Raji (cell line): ENCODE measurements around the gene KAT2B.
A peak's percentile ranks its signal among the peaks of the same experiment; 100 is the strongest.

ENCODE experiments used
- POLR2A ChIP-seq: IDR thresholded peaks from 2 replicates; pipeline ENCODE4 v1.6.1; 2011; ENCODE audit warnings: low read depth, low read length, control low read depth; ENCODE audit not compliant: insufficient read depth

KAT2B gene

DNA sequence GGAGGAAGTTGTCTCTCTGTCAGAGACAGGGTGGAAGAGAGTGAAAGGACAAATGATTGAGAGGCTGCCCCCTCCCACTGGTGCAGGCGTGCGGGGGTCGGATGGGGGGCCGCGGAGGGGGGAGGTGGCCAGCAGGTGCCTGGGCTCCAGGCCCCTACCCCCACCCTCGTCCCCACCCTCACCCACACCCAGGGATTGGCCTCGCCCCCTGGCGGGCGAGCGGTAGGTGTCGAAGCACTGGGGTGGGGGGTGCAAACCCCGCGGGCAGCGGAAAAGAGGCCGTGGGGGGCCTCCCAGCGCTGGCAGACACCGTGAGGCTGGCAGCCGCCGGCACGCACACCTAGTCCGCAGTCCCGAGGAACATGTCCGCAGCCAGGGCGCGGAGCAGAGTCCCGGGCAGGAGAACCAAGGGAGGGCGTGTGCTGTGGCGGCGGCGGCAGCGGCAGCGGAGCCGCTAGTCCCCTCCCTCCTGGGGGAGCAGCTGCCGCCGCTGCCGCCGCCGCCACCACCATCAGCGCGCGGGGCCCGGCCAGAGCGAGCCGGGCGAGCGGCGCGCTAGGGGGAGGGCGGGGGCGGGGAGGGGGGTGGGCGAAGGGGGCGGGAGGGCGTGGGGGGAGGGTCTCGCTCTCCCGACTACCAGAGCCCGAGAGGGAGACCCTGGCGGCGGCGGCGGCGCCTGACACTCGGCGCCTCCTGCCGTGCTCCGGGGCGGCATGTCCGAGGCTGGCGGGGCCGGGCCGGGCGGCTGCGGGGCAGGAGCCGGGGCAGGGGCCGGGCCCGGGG is at the start of gene KAT2B:
Gene KAT2B (plus strand): TSS at position 682 of the 783 bp plus-strand sequence. CDS start 32 bp downstream, at position 714.
- peak; percentile 72 for TF ChIP-seq POLR2A

- TF ChIP-seq POLR2A = no peak
Measured at GRCh38 chr3:19994796-19995195, 45.5 kb upstream of the KAT2B start.

DNA sequence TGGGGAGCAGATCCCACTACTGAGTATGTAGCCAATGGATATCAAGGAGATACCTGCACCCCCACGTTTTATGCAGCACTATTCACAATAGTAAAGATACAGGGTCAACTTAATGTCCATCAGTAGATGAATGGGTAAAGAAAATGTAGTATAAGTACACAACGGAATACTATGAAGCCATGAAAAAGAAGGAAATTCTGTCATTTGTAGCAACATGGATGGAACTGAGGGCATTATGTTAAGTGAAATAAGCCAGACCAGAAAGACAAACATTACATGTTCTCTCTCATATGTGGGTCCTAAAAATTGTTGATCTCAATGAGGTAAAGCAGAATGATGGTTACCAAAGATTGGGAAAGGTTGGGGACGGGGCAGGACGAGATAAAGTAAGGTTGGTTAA is 42.7 kb upstream of the KAT2B start:
- TF ChIP-seq POLR2A = no peak

DNA sequence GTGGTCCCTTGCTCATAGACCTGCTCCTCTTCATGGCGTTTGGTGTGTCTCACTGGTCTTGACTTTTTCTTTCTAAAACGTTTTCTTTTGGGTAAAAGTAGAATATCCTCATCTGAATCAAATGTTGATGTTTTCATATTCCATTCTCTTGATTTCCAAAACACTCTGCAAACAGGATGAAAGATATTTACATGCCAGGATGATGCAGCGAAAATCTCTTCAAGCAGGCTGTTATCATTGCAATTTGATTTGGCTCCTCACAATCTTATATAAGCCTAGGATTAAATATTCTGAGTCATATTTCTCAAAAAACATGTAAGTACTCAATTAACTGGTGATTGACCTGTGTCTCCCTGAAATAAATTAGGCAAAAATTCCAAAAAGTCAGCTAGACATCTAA is 38.3 kb upstream of the KAT2B start:
- TF ChIP-seq POLR2A = no peak

DNA sequence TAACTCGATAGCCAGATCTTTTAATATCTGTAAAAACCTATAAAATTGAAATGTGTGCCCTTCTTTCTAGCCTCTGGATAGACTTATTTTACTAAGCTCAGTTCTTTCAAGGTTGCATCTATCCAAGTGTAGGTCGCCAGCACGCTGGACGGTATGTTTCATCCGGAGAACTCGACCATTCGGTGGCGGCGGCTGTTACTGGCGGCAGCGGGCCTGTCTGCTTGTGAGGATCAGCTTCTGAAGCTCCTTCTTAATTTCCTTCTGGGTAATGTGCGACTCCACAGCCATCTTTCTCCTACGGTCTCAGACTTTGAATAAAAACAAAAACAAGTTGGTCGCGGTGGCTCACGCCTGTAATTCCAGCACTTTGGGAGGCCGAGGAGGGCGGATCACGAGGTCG is 32.3 kb upstream of the KAT2B start:
- TF ChIP-seq POLR2A = no peak

GRCh38 chr3:20008646-20009045 is 31.6 kb upstream of the KAT2B start:
- TF ChIP-seq POLR2A = no peak

DNA sequence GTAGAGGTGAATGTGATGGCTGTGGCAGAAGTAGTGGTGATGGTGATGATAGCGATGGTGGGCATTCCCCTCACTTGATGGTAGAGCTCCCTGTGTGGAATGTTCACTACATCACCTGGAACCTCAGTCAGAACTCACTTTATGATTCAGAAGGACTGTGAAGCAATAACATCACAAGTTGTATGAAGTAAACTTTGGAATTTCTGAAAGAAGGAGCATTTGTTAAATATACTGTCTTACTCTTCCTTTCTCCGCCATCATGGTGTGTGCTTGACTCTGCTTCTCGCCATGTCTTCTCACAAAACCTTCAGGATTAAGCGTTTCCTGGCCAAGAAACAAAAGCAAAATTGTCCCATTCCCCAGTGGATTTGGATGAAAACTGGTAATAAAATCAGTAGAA is 28.1 kb upstream of the KAT2B start, which contains the start of gene PP2D1:
Gene PP2D1 (minus strand): TSS at position 101 of the 400 bp plus-strand sequence. CDS start 192 bp downstream, outside the sequence.
- TF ChIP-seq POLR2A = no peak

DNA sequence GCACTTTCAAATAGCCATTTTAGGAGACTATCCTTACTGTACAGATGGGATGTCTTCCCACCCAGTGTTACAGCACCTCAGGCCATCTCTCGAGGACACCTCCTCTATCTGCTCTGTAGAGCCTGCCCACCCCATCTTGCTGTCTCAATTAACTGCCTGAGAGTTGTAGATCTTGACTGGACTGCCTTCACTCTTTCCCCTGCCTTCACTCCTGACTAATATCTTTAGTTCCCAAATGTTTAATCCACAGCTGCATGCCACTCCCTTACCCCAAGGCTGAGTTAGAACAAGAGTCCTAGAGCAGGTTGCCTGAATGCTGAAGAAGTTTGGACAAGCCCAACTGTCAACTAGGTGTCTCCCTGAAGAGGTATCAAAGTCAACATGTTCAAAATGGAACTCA is 26.9 kb upstream of the KAT2B start:
- no peak for TF ChIP-seq POLR2A

GRCh38 chr3:20015525-20015924 is 24.7 kb upstream of the KAT2B start:
- TF ChIP-seq POLR2A = no peak

DNA sequence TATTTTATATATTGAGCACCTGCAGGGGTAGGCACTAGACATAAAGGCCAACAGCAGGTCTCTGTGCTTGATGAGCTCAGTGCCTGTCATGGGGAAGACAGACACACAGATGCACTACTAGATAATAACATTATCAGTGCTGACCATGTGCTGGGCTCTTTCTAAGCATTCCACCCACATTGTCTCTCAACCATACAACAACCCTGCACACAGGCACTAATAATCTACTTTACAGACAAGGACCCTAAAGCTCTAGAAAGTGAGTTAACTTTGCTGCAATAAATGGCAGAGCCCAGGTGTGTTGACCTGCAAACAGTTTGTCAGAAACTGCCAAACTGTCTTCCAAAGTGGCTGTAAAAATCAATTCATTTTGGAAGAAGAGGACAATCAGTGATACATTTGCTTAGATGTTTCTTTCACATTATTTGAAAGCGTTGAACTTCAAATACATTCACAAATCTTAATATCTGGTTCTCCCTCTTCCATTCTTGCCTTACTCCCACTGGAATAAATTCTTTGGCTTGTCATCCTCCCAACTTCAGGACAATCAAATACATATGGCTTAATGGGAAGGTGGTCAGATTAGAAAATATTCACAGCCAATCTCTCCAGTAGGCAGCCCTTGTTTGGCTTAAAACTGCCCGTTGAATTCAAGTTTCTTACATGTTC is 17.2 kb upstream of the KAT2B start:
- no peak for TF ChIP-seq POLR2A

DNA sequence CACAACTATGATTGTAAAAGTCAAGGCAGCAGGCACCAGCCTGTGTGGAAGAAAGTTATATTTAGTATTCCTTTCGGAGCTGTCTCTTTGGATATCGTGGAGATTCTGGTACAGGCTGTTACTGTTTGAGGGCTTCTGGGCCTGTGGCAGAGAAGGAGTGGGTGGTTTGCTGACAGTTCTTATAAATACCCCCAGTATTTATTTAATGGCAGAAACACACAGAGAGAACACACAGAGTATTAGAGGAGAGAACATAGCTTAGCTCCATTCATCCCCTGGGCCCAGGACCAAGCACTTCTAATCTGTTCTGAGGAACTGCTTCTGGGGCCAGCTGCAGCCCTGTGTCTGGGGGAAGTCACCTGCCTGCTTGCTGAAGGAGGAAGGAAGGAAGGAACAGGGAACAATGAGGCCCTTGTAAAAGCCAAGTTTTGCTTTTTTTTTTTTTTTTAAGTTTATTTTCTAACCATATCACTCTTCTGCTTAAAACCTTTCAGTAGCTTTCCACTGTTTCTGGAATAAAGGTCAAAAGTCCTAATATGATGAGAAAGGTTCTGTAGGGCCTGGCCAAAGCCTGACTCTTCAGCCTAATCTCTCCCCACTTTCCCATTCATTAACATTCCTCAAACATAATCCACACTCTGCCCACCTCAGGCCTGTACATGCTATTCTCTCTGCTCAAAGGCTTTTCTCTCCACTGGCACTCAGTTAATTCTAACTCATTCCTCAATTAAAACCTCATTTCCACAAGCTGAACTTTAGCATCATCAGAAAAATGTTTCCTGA is 16.4 kb upstream of the KAT2B start:
- TF ChIP-seq POLR2A = no peak

- TF ChIP-seq POLR2A = no peak
Measured at GRCh38 chr3:20027136-20027535, 13.1 kb upstream of the KAT2B start.

GRCh38 chr3:20028905-20029331 is 11.3 kb upstream of the KAT2B start:
- TF ChIP-seq POLR2A = no peak

GRCh38 chr3:20035019-20035418 is 5.2 kb upstream of the KAT2B start:
- TF ChIP-seq POLR2A = no peak

GRCh38 chr3:20037255-20037996 is 2.8 kb upstream of the KAT2B start:
- TF ChIP-seq POLR2A = no peak
